HG02970 (cell line): ENCODE results near the gene ERFL.
"Not testable (repeated sequence)": the region's sequence is repeated elsewhere in the genome, so short reads cannot be mapped to it uniquely, and the experiment has no call there.

Experiments used
- ATAC-seq: cut with Tn5 transposase; IDR thresholded peaks from one replicate; pipeline ENCODE4 v1.9.1; 2021; ENCODE audit warnings: mild to moderate bottlenecking, moderate library complexity, moderate number of reproducible peaks; ENCODE audit not compliant: unreplicated experiment, low FRiP score

ERFL gene

DNA sequence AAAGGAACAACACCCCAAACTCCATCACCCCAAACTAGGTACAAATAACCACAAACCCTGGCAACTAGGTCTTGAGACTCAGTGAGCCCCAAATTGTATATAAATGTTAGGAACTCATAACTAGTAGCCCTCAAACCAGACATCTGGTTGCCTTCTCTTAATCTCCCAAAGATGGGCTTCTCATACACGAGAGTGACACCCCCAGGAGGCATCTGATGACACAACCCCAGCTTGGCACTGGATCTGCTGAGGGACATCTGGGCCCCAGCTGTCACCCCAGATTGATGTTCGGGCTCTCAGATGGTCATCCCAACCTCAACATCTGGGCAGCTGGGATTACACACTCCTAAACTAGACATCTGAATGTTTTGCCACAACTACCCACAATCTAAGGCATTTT lies 16.1 kb upstream of the ERFL start:
- no peak for ATAC-seq

DNA sequence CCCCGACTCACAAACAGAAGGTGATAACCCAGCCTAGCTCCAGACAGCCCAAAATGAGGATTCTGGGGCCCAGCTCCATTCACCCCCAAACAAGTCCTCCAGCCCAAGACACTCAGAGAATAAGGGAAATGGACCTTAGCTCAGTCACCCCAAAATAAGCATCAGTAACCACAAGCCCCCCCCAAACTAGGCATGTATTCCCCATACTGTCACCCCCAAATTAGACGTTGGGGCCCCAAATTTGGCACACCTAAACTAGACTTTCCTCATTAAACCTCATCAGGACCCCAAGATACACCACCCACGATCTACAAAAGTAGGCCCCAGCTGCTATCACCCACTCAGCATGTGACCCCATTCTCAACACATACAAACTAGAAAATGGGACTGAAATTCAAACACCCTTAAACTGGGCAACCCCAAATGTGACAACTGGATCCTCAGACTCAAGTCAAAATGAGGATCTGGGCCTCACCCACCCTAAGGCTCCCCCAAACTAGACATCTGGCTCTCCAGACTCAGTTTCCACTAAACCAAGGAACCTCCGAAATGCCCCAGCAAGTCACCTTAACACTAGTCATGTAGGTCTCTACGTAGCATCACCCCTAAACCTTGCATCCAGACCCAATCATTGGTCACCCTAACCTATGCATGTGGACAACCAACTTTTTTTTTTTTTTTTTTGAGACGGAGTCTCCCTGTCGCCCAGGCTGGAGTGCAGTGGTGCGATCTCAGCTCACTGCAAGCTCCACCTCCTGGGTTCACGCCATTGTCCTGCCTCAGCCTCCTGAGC lies 13.4 kb upstream of the ERFL start:
- no peak for ATAC-seq

DNA sequence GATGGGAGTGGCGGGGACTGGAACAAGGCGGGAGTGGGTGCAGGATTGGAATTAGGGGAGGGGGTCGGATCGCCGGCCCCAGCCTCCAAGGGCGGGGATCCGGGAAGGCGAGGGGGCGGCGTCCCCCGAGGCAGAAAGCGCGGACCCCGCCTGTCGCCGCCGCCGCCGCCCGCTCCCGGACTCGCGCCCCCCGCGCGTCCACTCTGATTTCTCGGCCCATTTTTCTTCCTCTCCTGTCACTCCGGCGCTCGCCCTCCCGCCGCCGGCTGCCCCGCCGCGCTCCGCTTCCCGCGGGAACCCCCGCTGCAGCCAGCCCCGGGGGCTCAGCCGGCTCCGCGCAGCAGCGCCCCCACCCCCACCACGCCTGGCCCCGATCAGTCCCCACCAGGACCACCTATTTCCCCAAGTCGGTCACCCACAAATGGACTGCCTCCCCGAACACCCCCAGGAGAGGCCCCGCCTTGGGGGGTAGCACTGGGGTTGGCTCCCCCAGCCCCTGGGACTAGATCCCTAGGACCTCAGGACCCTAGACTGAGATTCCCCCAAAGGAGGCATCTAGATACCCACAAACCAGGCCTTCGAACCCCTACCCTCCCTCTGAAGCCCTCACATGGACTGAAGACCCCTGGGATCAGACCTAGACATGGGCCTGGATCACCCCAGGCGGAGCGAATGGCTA lies 12.6 kb upstream of the ERFL start:
- no peak for ATAC-seq

DNA sequence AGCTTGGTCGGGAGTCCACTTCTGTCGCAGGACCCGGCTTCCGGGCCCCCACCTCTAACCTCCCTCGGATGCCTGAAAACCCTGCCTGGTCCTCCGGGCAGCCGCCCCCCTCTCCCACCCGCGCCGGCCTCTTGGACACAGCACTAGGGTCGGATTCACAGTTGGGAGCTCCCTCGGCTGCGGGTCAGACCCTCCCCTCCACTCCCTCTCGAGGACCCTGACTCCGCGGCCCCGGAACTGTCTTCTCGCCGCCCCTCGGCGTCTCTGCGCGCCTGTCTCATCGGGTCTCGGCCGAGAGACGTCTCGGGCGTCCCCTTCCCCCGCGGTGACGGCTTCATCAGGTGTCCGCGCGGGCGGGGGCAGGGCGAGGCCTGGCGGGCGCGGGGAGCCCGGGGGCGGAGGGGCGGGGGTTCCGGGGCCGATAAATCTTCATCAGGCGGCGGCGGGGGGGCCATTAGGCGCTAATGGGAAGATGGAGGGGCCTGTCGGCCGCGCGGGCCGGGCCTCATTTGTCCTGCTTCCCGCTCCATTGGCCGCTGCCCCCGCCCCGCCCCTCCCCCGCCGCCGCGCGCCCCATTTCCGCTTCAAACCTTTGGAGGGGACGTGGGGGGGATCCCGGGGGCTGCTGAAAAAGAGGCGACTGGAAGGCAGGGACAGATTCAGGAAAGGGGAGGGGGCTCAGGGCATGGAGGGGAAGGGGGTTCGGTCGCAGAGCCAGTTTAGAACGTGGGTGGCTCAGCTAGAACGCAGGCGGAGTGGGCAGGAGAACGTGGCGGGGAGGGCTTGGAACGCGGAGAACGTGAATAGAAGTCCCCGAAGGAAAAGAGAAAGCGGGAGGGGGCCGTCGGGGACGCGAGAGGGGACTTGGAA lies 11.8 kb upstream of the ERFL start:
- ATAC-seq: no peak

DNA sequence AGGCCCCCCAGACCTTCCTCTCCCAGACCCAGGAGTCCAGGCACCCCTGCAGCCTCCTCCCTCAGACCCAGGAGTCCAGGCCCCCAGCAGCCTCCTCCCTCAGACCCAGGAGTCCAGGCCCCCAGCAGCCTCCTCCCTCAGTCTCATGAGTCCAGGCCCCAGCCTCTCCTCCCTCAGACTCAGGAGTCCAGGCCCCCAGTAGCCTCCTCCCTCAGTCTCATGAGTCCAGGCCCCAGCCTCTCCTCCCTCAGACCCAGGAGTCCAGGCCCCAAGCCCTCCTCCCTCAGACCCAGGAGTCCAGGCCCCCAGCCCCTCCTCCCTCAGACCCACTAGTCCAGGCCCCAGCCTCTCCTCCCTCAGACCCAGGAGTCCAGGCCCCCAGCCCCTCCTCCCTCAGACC lies 11.0 kb upstream of the ERFL start:
- not testable (repeated sequence) for ATAC-seq

DNA sequence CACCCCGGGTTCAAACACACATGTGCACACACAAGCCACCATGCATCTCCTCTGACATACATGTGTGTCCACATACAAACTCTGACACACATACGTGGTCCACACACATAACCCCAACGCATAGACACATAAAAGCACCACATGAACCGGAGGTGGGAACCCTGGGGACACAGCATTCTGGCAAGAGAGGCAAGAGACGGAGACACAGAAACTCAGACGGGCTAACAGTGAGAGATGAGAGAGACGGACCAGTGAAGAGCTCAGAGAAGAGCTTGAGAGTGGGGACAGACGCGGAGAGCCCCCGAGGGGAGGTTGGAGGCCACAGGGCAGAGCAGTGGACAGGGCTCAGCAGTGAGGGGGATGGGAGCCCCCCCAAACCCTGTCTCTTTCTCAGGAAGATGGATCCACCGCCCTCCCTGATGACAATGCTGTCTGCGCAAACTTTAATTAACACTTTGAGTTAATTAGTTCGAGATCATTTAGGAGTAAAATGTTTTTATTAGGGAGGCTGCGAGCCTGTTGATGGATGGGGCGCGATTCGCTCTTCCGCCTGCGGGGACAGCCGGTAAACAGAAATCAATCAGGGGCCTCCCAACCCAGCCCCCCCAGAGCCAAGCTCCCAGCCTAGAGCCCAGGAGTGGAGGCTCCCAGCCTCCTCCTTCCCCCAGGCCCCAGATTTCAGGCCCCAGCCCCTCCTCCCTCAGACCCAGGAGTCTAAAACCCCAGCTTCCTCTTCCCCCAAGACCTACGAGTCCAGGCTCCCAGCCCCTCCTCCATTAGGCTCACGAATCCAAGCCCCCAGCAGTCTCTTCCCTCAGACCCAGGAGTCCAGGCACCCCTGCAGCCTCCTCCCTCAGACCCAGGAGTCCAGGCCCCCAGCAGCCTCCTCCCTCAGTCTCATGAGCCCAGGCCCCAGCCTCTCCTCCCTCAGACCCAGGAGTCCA lies 9.5 kb upstream of the ERFL start:
- ATAC-seq: no peak

DNA sequence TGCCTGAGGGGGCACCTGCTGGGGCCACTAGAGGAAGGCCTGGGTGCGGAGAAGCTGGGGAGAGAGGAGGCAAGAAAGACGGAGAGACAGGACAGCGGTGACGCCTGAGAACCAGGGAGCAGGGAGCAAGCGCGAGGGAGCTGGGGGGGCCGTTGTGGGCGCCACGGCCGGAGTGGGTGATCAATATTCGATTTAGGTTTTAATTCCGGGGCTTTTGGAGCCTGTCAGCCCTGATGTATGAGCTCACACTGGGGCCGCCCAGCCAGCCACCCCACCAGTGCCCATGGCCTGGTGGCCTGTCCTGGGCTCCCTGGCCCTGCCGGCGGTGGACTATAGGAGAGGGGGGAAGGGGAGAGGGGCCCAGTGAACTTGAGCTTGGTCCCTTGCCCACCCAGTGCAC lies 8.7 kb upstream of the ERFL start:
- no peak for ATAC-seq

DNA sequence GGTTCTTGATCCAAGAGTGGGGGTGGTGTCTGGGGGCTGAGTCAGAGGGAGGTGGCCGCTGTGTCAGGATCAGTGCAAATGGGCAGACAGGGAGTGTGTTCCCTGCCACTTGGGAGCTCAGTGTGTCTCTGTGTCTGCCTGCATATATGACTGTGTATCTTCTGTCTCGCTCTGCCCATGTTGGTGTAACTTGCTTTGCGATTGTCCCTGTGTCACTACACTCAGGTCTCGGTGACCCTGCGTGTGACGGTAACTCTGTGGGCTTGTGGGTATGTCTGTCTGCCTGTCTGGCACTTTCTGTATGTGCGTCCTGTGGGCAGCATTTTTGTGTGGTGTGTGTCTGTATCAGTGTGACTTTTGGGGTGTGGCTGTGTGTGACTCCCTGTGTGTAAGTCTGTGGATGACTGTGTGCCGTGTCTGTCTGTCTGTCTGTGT lies 8.2 kb upstream of the ERFL start:
- ATAC-seq: no peak

DNA sequence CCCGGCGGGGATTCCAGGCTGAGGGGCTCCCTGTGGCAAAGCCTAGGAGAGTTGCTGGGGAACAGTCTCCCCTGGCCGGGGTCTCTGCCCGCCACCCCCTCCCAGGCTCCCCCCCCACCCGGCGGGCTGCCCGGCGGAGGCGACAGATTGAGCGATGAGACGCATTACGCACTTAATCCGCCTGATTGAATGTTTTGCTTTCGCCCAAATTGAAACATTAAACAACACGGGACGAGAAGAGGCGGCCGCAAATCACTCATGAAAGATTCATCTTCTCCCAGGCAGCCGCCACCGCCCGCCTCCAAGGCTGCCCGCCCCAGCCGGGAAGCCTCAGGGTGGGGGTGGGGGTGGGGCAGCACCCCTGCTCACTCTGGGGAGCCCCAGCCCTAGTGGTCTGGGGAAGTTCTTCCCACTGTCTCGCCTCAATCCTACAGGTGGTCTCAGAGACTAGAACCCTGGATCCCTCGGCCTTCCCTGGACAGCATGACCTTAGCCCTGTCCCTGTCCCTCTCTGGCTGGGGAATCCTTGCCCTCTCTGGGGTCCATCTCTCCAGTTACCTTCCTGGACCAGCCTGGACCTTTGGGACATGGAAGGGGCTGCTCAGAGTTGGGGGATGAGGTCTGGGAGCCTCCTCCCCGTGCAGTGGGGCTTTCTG lies 7.6 kb upstream of the ERFL start:
- no peak for ATAC-seq

DNA sequence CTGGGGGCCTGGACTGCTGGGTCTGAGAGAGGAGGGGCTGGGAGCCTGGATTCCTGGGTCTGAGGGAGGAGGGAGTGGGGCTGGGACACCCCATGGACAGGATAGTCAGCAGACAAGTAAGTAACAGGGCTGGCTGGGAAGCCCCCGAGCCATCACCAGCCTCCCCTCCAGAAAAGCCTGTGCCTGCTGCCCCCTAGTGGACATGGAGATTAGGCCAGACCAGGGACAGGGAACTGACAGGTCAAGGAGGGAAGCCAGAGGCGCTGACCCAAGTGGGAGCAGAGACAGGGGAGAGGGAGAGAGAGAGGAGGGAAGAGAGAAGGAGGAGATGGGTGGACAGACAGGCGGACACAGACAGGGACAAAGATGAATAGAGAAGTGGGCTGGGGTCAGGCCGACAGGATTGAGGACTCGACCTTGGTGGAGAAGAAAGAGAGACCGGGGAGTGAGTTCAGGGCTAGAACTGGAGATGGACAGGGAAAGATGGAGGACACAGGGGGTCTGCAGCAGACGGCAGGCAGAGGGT lies 6.7 kb upstream of the ERFL start:
- no peak for ATAC-seq

DNA sequence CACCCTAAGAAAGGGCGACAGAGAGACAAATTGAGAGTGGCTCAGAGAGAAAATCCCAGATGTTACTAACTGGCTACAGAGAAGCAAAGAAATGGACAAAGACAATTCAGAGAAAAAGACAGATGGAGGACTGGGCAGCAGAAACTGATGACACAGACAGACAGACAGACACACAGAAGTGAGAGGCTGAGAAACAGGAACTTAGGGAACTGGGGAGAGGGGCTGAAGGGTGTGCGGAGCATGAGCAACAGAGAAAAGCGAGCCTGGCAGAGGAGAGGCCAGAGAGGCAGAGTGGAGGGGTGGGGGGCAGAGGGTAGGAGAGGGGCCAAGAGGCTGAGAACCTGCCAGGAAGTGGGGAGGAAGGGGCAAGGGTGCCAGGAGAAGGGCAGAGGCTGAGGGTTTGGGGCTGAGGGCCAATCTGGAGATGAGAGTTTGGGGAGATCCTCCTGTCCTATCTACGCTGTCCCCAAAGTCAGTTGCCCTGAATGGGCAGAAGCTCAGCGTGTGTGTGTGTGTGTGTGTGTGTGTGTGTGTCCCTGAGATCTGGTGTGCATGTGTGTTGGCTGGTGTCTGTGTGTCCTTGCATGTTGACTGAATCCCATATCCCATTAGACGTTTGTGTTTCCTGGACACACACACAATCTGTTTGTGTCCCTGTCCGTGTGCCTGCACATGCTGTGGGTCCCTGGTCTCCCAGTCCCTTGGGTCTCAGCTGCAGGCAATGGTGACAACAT lies 5.6 kb upstream of the ERFL start:
- ATAC-seq: no peak

DNA sequence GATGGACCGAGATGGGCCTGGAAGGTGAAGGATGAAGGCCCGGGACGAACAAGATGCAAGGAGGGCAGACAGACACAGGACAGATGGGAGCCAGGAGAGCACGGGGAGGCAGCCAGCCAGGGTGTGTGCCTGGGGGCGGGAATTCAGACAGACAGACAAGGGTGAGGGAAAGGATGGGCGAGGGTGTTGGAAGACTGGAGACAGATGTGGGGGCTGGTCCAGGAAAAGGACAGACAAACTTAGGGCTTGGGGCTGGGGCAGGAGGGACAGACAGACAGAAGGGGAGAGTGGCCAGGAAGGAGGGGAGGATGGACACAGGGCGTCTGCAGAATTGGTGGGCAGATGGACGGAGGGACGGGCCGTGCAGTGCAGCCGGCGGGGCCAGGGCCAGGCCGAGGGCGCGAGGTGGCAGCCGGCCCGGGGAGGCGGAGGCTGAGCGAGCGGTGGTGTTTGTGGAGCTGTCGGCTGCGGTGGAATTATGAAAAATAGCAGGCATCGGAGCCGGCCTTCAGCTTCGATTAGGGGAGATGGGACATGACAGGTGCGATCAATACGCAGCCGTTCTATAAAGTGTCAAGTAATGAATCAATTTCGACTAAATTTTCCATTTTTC lies 4.6 kb upstream of the ERFL start:
- ATAC-seq: no peak

DNA sequence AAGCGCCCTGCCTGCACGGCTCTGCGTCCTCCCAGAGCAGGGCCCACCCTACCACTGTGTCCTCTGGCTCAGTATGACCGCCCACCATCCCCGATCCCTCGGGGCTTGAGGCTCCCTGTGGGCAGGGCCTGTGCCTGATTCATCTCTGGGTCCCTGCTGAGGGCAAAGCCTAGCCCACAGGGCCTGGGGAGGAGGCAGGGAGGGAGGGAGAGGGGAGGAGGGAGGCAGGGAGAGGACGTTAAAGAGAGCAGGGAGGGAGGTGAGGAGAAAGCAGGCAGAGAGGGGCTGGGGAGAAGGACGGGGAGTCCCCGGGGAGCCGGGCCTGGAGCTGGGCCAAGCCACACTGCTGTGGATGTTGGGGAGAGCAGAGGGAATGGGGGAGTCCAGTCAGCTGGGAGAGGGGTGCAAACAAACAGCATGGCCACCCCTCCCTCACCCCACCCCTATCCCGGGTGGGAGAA lies 4.0 kb upstream of the ERFL start:
- no peak for ATAC-seq

DNA sequence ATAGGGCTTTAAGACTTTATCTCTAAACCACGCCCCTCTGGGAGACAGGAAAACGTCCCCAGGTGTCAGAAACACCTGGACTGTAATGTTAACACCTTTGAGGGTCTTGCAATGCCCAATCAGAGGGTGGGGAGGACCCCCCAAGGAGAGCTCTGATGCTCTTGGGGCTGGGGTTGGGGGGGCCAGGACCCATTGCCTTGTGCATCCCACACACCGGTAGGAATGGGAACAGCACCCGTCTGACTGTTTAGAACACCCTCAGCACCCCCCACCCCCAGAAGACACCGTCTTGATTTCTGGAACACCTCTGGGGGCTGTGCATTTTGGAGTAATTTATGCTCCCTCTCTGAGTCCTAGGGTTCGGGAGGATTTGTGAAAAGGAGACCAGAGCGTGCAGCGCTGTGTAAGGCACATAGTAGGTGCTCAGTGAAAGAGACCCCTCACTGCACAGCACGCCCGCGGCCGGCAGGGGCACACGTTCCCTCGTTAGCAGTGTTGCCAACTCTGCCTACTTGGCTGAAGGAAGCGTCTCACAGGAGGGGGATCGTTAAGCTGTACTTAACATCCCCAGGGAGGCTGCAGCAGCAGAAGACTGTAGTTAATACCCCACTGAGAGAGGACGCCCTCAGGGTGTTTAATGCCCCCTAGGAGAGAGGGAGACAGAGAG lies 2.8 kb upstream of the ERFL start:
- ATAC-seq: no peak

DNA sequence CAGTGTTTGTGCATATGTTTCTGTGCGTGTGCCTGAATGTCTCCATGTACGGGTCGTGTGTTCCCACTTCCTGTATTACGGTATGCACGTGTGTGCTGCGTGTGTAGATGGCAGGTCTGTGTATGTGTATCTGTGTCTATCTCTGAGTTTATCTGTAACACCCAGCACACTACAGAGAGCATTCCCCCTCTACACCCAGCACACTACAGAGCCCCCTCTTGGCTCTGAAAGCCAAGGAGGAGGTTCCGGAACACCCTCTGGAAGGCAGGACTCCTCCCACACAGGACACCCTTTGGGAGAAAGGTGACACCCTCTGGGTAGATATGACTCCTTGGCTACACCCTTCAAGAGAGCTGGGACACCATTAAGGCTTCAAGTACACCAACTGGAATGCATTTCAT lies 2.1 kb upstream of the ERFL start:
- no peak for ATAC-seq

DNA sequence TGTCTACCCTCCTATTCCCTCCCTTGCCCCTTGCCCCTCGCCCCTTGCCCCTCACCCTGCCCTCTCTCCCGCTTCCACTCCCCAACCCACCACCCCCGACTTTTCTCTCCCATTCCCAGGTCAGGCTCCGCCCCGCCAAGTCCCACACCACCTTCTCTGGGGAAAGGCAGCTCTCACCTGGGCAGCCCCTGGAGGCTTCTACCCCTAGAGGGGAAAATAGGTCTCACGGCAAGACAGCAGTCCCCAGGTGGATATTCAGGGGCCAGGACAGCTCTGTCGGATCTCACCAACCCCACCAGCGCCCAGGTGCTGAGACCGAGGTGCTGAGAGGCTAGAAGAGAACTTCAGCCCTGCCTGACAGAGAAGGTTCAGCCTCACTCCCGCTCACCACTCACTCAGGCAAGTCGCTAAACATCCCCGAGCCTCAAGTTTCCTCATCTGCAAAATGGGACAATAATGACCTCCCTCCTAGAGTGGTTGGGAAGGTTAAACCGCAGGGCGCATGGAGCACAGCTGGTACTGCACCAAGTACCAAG lies 1.4 kb upstream of the ERFL start:
- no peak for ATAC-seq

DNA sequence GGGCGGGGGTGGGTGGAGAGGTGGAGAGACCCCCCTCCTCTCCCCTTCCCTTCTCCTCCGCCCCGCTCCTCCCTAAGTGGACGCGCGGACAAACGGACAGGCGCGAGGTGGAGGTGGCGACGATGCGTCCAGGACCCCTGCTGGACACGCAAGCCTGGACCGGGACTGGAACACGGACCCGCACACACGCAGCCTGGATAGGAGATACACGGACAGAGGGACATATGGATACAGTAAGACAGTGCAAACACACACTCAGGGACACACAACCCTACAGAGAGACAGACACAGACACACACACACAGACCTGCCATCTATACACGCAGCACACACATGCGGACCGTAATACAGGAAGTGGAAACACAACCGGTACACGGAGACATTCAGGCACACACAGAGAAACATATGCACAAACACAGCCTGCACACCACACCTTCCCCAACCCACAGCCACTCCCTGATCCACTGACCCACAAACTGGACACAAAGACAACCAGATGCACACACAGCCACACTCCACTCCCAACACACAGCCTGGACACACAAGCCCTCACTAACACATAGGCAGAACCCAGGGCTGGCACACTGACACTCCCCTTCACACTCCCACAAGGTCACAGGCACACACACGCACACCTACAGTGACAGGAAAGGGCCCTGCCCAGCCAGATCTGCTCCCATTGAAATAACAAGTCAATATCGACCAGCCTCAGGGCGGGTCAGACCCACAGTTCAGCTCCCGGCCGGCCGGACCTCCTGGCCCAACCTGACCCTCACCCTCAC lies 696 bp upstream of the ERFL start:
- no peak for ATAC-seq
